Esophagus muscularis mucosa (tissue), 4 donors: ENCODE measurements around the gene PRKCE.

Experiments
- EP300 ChIP-seq: sonication (generic); formaldehyde crosslinking; IDR thresholded peaks from one replicate; pipeline ENCODE4 v1.6.1; 2017; ENCODE audit warnings: antibody characterized with exemption
- POLR2A ChIP-seq: fragments of 450-650 bp; IDR thresholded peaks from one replicate; pipeline ENCODE4 v1.6.1; 2017; ENCODE audit warnings: antibody characterized with exemption, moderate library complexity, mild to moderate bottlenecking, low read depth
- TF ChIP-seq, protein P1 (sequence below), 3 experiments: fragments of 200-600 bp in 2 of 3; fragments of 450-650 bp in 1 of 3; sonication (generic) in 2 of 3; IDR thresholded peaks; one replicate each; pipeline ENCODE4 v1.5.1; 2017 to 2019; ENCODE audit warnings: antibody characterized with exemption in 3 of 3, mild to moderate bottlenecking in 2 of 3, moderate library complexity in 1 of 3

DNA sequence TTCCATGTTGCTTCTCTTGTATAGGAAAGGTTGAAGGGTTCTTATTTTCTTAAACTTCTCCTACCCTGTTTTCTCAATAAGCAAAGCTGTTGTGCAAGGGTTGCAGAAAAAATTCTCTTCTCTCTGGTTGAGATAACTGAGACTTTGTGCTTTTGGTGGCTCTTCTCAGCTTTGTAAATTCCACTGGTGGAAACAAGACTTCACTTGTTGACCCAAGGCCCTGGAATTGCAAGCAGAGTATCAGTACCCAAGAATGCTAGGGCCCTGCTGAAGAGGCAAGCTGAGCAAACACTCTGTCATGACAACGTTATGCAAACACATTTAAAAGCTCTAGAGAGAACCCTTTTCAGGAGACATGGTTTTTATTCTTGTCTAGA lies 351.0 kb downstream of the PRKCE start:
- TF ChIP-seq EP300: no peak
- TF ChIP-seq, protein P1, sequence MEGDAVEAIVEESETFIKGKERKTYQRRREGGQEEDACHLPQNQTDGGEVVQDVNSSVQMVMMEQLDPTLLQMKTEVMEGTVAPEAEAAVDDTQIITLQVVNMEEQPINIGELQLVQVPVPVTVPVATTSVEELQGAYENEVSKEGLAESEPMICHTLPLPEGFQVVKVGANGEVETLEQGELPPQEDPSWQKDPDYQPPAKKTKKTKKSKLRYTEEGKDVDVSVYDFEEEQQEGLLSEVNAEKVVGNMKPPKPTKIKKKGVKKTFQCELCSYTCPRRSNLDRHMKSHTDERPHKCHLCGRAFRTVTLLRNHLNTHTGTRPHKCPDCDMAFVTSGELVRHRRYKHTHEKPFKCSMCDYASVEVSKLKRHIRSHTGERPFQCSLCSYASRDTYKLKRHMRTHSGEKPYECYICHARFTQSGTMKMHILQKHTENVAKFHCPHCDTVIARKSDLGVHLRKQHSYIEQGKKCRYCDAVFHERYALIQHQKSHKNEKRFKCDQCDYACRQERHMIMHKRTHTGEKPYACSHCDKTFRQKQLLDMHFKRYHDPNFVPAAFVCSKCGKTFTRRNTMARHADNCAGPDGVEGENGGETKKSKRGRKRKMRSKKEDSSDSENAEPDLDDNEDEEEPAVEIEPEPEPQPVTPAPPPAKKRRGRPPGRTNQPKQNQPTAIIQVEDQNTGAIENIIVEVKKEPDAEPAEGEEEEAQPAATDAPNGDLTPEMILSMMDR (IDR thresholded peaks at IDR 0.05): no peak
- no peak for TF ChIP-seq POLR2A
